ENCODE results near the gene TFEB.

Gene TFEB

DNA sequence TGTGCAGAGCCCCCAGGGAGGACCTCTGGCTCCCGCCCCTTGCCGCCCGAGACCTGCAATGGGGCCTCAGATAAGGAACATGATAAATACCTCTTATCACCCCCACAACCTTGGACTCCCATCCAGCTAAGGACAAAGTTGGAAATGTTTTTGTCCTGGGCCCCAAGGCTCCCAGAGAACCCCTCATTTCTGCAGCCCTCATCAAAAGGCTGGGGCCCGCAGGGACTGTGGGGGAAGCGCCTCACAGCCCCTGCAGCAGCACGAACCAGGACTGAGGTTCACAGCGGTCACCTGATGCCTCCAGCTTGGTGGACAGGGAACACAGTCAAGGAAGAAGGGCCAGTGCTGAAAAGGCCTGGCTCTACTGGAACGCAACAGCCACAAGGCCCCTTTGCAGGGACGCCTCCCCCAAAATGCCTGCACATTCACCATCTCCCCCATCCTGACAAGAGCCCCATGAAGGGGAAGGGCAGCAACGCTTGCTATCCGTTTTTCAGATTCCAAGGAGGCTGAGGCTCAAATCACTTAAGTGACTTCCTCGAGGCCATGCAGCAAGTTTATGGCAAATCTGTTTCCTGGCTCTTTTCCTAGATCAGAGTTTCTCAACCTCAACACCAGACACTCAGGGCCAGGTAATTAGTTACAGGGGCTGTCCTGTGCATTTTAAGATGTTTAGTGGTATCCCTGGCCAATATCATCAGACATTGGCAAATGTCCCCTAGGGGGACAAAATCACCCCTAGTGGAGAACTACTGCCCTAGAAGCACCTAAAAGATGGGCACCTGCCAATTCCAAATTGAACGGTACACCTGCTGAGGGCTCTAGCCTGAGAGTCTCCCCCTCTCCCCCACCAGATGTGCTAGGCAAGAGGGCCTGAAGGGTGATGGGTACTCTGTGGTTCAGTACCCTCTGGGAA is 10.6 kb downstream of the TFEB start:
- no peak overlapping the region for H3K4me3 ChIP-seq (replicated peaks; ENCODE audit: insufficient read depth, low read length)
- peak overlapping the region; percentile 51; the same call in 1 of the 2 replicates for H3K27ac ChIP-seq (replicated peaks)
- no peaks in the 10 kb centered on the region for H3K27me3 ChIP-seq (ENCODE audit: insufficient read depth, poor library complexity, severe bottlenecking)
- no peak for TF ChIP-seq POLR2AphosphoS5 (IDR thresholded peaks at IDR 0.05; ENCODE audit: low read depth)
- TF ChIP-seq, protein P1, sequence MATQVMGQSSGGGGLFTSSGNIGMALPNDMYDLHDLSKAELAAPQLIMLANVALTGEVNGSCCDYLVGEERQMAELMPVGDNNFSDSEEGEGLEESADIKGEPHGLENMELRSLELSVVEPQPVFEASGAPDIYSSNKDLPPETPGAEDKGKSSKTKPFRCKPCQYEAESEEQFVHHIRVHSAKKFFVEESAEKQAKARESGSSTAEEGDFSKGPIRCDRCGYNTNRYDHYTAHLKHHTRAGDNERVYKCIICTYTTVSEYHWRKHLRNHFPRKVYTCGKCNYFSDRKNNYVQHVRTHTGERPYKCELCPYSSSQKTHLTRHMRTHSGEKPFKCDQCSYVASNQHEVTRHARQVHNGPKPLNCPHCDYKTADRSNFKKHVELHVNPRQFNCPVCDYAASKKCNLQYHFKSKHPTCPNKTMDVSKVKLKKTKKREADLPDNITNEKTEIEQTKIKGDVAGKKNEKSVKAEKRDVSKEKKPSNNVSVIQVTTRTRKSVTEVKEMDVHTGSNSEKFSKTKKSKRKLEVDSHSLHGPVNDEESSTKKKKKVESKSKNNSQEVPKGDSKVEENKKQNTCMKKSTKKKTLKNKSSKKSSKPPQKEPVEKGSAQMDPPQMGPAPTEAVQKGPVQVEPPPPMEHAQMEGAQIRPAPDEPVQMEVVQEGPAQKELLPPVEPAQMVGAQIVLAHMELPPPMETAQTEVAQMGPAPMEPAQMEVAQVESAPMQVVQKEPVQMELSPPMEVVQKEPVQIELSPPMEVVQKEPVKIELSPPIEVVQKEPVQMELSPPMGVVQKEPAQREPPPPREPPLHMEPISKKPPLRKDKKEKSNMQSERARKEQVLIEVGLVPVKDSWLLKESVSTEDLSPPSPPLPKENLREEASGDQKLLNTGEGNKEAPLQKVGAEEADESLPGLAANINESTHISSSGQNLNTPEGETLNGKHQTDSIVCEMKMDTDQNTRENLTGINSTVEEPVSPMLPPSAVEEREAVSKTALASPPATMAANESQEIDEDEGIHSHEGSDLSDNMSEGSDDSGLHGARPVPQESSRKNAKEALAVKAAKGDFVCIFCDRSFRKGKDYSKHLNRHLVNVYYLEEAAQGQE (IDR thresholded peaks at IDR 0.05; ENCODE audit: insufficient replicate concordance, low read depth): no peak
- TF ChIP-seq, protein P2, sequence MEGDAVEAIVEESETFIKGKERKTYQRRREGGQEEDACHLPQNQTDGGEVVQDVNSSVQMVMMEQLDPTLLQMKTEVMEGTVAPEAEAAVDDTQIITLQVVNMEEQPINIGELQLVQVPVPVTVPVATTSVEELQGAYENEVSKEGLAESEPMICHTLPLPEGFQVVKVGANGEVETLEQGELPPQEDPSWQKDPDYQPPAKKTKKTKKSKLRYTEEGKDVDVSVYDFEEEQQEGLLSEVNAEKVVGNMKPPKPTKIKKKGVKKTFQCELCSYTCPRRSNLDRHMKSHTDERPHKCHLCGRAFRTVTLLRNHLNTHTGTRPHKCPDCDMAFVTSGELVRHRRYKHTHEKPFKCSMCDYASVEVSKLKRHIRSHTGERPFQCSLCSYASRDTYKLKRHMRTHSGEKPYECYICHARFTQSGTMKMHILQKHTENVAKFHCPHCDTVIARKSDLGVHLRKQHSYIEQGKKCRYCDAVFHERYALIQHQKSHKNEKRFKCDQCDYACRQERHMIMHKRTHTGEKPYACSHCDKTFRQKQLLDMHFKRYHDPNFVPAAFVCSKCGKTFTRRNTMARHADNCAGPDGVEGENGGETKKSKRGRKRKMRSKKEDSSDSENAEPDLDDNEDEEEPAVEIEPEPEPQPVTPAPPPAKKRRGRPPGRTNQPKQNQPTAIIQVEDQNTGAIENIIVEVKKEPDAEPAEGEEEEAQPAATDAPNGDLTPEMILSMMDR (IDR thresholded peaks at IDR 0.05; ENCODE audit: insufficient read depth, low read length): no peak
- no peak for TF ChIP-seq SPI1 (IDR thresholded peaks at IDR 0.05; ENCODE audit: borderline replicate concordance, low read depth)
- TF ChIP-seq GABPA (IDR thresholded peaks at IDR 0.05; ENCODE audit: low read depth): no peak
- DNase-seq (ENCODE audit: low read depth in 1 of 2, low spot score in 1 of 2): no peak

DNA sequence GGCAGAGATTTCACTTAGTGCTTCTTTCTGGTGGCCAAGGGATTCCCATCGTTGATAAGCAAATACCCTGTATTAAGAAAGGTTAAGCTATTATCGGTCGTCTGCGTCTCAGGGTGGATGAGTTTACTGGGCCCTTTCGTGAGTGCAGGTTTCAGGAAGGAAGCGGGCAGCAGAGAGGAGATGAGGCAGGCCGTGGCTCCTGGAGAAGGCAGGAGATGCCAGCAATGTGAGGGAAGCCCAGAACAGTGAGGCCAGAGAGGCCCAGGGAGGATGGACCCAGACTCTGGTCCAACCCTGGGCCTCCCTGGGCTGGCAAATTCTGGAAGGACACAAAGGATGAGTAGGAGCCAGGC is 11.2 kb downstream of the TFEB start:
- no peak for TF ChIP-seq GABPA (IDR thresholded peaks at IDR 0.05; ENCODE audit: low read depth)
- no peak for TF ChIP-seq POLR2AphosphoS5 (IDR thresholded peaks at IDR 0.05; ENCODE audit: low read depth)
- TF ChIP-seq SPI1 (IDR thresholded peaks at IDR 0.05; ENCODE audit: borderline replicate concordance, low read depth): no peak
- TF ChIP-seq, protein P1 (IDR thresholded peaks at IDR 0.05; ENCODE audit: insufficient replicate concordance, low read depth): no peak
- Histone ChIP-seq H3K4me3 (replicated peaks; ENCODE audit: insufficient read depth, low read length) (no peak overlapping the region), H3K27me3 (ENCODE audit: insufficient read depth, poor library complexity, severe bottlenecking) (no peaks in the 10 kb centered on the region), H3K27ac (replicated peaks) (peak overlapping the region; percentile 51)
- DNase-seq (ENCODE audit: low read depth in 1 of 2, low spot score in 1 of 2): peak in 1 of 2 experiments; percentile 41

DNA sequence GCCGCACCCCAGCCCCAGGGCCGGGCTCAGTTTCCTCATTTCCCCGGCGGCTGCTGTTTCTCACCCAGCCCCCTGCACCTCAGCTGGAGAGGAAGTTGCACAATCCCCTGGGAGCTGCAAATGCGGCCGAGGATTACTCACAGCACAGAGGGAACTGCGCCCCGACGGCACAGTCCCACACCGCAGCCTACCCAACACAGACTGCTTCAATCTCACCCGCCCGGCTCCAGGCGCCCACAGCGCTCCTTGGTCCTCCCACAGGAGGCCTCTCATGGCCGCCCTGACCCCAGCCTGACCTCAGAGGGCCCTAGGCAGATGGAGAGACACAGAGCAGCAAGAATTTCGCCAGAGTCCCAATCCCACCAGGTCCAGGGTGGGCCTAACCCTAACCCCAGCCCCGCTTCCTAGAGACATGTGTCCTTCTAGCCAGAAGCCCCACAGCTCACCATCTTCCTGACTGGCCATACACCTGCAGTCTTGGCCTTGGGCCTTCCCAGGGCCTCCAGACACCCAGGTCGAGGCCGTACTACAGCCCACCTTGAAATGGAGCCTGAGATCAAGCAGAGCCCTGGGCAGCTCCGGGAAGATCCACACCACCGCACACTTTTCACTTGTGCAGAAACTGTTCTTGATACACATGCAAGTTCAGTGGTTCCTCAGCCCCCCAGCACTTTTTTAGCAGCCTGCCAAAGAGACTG is 11.7 kb downstream of the TFEB start:
- peak; percentile 94 to 98 for DNase-seq (ENCODE audit: low read depth in 1 of 2, low spot score in 1 of 2)
- H3K4me3 ChIP-seq (replicated peaks; ENCODE audit: insufficient read depth, low read length): no peak overlapping the region
- TF ChIP-seq POLR2AphosphoS5 (IDR thresholded peaks at IDR 0.05; ENCODE audit: low read depth) (peak; percentile 94), GABPA (IDR thresholded peaks at IDR 0.05; ENCODE audit: low read depth) (peak; percentile 48; the same call in 1 of the 2 replicates), SPI1 (IDR thresholded peaks at IDR 0.05; ENCODE audit: borderline replicate concordance, low read depth) (peak; percentile 91)
- TF ChIP-seq, protein P1 (IDR thresholded peaks at IDR 0.05; ENCODE audit: insufficient replicate concordance, low read depth): no peak
- TF ChIP-seq, protein P2 (IDR thresholded peaks at IDR 0.05; ENCODE audit: insufficient read depth, low read length): no peak
- H3K27ac ChIP-seq (replicated peaks): peak overlapping the region; percentile 51
- no peaks in the 10 kb centered on the region for H3K27me3 ChIP-seq (ENCODE audit: insufficient read depth, poor library complexity, severe bottlenecking)
